H9 (cell line): Measurements from ENCODE around the gene MTMR3. TPM values are rescaled to one million over a fixed set of nuclear protein-coding genes. Genes with fewer than 3 reads are reported as not detected.

Source experiments
- DNase-seq: peaks from one replicate; pipeline ENCODE4 v3.0.0-alpha.2; 2017
- H2AFZ ChIP-seq: one replicate; pipeline ENCODE4 v1.6.1; 2013; ENCODE audit warnings: mild to moderate bottlenecking, low read length, control low read depth, moderate library complexity
- H2AK5ac ChIP-seq: 2 replicates; pipeline ENCODE4 v1.6.1; 2013; ENCODE audit warnings: low read length, control low read depth, mixed read lengths; ENCODE audit not compliant: insufficient read length
- H2BK120ac ChIP-seq: one replicate; pipeline ENCODE4 v1.6.1; 2013; ENCODE audit warnings: low read depth, mild to moderate bottlenecking, low read length, control low read depth, inconsistent platforms; ENCODE audit not compliant: poor library complexity, severe bottlenecking
- H2BK12ac ChIP-seq: 2 replicates; pipeline ENCODE4 v1.6.1; 2013; ENCODE audit warnings: low read length, control low read depth, mixed read lengths, low read depth; ENCODE audit not compliant: insufficient read length
- H2BK15ac ChIP-seq: 2 replicates; pipeline ENCODE4 v1.6.1; 2013; ENCODE audit warnings: low read depth, low read length, control low read depth
- H2BK20ac ChIP-seq: one replicate; pipeline ENCODE4 v1.6.1; 2013; ENCODE audit warnings: low read depth, mild to moderate bottlenecking, low read length, control low read depth, inconsistent platforms; ENCODE audit not compliant: poor library complexity, severe bottlenecking
- H2BK5ac ChIP-seq: 2 replicates; pipeline ENCODE4 v1.6.1; 2013; ENCODE audit warnings: low read length, control low read depth, mixed read lengths; ENCODE audit not compliant: insufficient read length
- H3K14ac ChIP-seq: 2 replicates; pipeline ENCODE4 v1.6.1; 2013; ENCODE audit warnings: low read length, control low read depth; ENCODE audit not compliant: insufficient read depth
- H3K18ac ChIP-seq: 2 replicates; pipeline ENCODE4 v1.6.1; 2013; ENCODE audit warnings: low read depth, mild to moderate bottlenecking, mixed read lengths, low read length, control low read depth; ENCODE audit not compliant: insufficient read length
- H3K23ac ChIP-seq: 2 replicates; pipeline ENCODE4 v1.6.1; 2013; ENCODE audit warnings: low read length, control low read depth, mixed read lengths, low read depth; ENCODE audit not compliant: insufficient read length
- H3K23me2 ChIP-seq: 2 replicates; pipeline ENCODE4 v1.6.1; 2013; ENCODE audit warnings: low read depth, mild to moderate bottlenecking, mixed read lengths, low read length, control low read depth; ENCODE audit not compliant: insufficient read length, poor library complexity, severe bottlenecking
- H3K27ac ChIP-seq: 2 replicates; pipeline ENCODE4 v1.5.1; 2013; ENCODE audit warnings: low read length, control low read depth, mixed read lengths, low read depth; ENCODE audit not compliant: insufficient read length
- H3K27me3 ChIP-seq: 2 replicates; pipeline ENCODE4 v1.6.1; 2013; ENCODE audit warnings: low read length, control low read depth, inconsistent platforms; ENCODE audit not compliant: insufficient read depth
- H3K4ac ChIP-seq: 2 replicates; pipeline ENCODE4 v1.6.1; 2013; ENCODE audit warnings: low read depth, mild to moderate bottlenecking, control low read depth, inconsistent platforms, low read length, moderate library complexity
- H3K4me1 ChIP-seq: 2 replicates; pipeline ENCODE4 v1.6.1; 2013; ENCODE audit warnings: low read length, control low read depth, inconsistent platforms; ENCODE audit not compliant: insufficient read depth
- H3K4me2 ChIP-seq: 2 replicates; pipeline ENCODE4 v1.6.1; 2013; ENCODE audit warnings: low read length, control low read depth, mixed read lengths; ENCODE audit not compliant: insufficient read length, insufficient read depth
- H3K56ac ChIP-seq: 2 replicates; pipeline ENCODE4 v1.6.1; 2013; ENCODE audit warnings: low read depth, mild to moderate bottlenecking, mixed read lengths, low read length, control low read depth; ENCODE audit not compliant: insufficient read length
- H3K79me1 ChIP-seq: 2 replicates; pipeline ENCODE4 v1.6.1; 2013; ENCODE audit warnings: low read depth, mild to moderate bottlenecking, moderate library complexity, low read length, control low read depth, inconsistent platforms; ENCODE audit not compliant: insufficient read depth, poor library complexity, severe bottlenecking
- H3K79me2 ChIP-seq: 2 replicates; pipeline ENCODE4 v1.6.1; 2013; ENCODE audit warnings: low read length, control low read depth, inconsistent platforms; ENCODE audit not compliant: insufficient read depth
- H3K9ac ChIP-seq: 2 replicates; pipeline ENCODE4 v1.6.1; 2013; ENCODE audit warnings: low read length, control low read depth, mixed read lengths; ENCODE audit not compliant: insufficient read length; ENCODE audit errors: extremely low read depth
- H3K9me3 ChIP-seq: one replicate; pipeline ENCODE4 v1.6.1; 2013; ENCODE audit warnings: low read depth, low read length, inconsistent platforms; ENCODE audit not compliant: control insufficient read depth
- H3T11ph ChIP-seq: one replicate; pipeline ENCODE4 v1.6.1; 2013; ENCODE audit warnings: mild to moderate bottlenecking, low read length, control low read depth, inconsistent platforms
- H4K20me1 ChIP-seq: one replicate; pipeline ENCODE4 v1.6.1; 2013; ENCODE audit not compliant: control insufficient read depth, insufficient read length, insufficient read depth
- H4K5ac ChIP-seq: 2 replicates; pipeline ENCODE4 v1.6.1; 2013; ENCODE audit warnings: low read depth, mild to moderate bottlenecking, mixed read lengths, low read length, control low read depth; ENCODE audit not compliant: insufficient read length
- H4K8ac ChIP-seq: replicated peaks from 2 replicates; pipeline ENCODE4 v1.6.1; 2013; ENCODE audit warnings: low read length, control low read depth, mixed read lengths, low read depth; ENCODE audit not compliant: insufficient read length
- H4K91ac ChIP-seq: 2 replicates; pipeline ENCODE4 v1.6.1; 2013; ENCODE audit warnings: low read depth, mild to moderate bottlenecking, moderate library complexity, mixed read lengths, low read length, control low read depth; ENCODE audit not compliant: insufficient read length
- H3K27ac Mint-ChIP-seq, 3 experiments: 2 replicates in 2 of 3; 3 replicates in 1 of 3; pipeline ENCODE4 v1.8.0; 2020 to 2021; ENCODE audit warnings: mixed read lengths in 3 of 3, mild to moderate bottlenecking in 1 of 3, moderate library complexity in 1 of 3
- H3K27me3 Mint-ChIP-seq: 2 replicates; pipeline ENCODE4 v1.8.0; 2021; ENCODE audit warnings: low read depth, mild to moderate bottlenecking, moderate library complexity, mixed read lengths
- H3K36me3 Mint-ChIP-seq, 3 experiments: 2 replicates in 2 of 3; 3 replicates in 1 of 3; pipeline ENCODE4 v1.8.0; 2020 to 2021; ENCODE audit warnings: low read depth in 3 of 3, mixed read lengths in 3 of 3; ENCODE audit not compliant: insufficient read depth in 1 of 3
- H3K4me1 Mint-ChIP-seq, 2 experiments: 2 replicates each; pipeline ENCODE4 v1.8.0; 2020; ENCODE audit warnings: mixed read lengths in 2 of 2
- H3K4me3 Mint-ChIP-seq, 2 experiments: 2 replicates in 1 of 2; 3 replicates in 1 of 2; pipeline ENCODE4 v1.8.0; 2020 to 2021; ENCODE audit warnings: mild to moderate bottlenecking in 2 of 2, mixed read lengths in 2 of 2, moderate library complexity in 1 of 2
- H3K9me3 Mint-ChIP-seq, 2 experiments: 2 replicates in 1 of 2; 3 replicates in 1 of 2; pipeline ENCODE4 v1.8.0; 2020; ENCODE audit warnings: mild to moderate bottlenecking in 2 of 2, mixed read lengths in 2 of 2, moderate library complexity in 1 of 2
- WGBS: extraction: QIAGEN DNeasy Blood & Tissue Kit; methylation state at CpG from one replicate; pipeline ENCODE4 v1.1.7; 2013; ENCODE audit warnings: missing lambda C conversion rate, low lambda C conversion rate, mixed read lengths; ENCODE audit not compliant: insufficient read length; ENCODE audit errors: extremely low coverage; 5-methylcytosine and 5-hydroxymethylcytosine counted together
- total RNA-seq: library from RNA; stranded (reverse); gene quantifications from 2 replicates; pipeline ENCODE4 v1.2.1, GENCODE V29; 2021
- TF ChIP-seq, protein P1 (sequence below): fragments of 200-600 bp; sonication (generic); conservative IDR thresholded peaks from 3 replicates; pipeline ENCODE4 v1.8.0; 2021; ENCODE audit warnings: antibody characterized with exemption, mild to moderate bottlenecking

The MTMR3 gene
- total RNA-seq, 1 experiment from 2014 or later: 19.8 TPM

GRCh38 chr22:29979777-29980321 lies 96.9 kb downstream of the MTMR3 start:
- Histone ChIP-seq H2BK20ac (no peak overlapping the region), H3T11ph (no peak overlapping the region), H4K20me1 (no peaks in the 10 kb centered on the region), H4K8ac (no peak overlapping the region), H3K4me1 (no peaks in the 10 kb centered on the region), H3K9me3 (no peaks in the 10 kb centered on the region), H3K9ac (no peak overlapping the region), H2AK5ac (no peak overlapping the region), H3K27me3 (no peaks in the 10 kb centered on the region), H3K18ac (no peak overlapping the region), H3K23me2 (no peaks in the 10 kb centered on the region), H4K91ac (no peak overlapping the region), H3K4ac (no peak overlapping the region), H4K5ac (no peak overlapping the region), H3K79me2 (no peaks in the 10 kb centered on the region), H2BK5ac (no peak overlapping the region), H3K14ac (no peak overlapping the region), H3K4me2 (no peak overlapping the region), H2BK12ac (no peak overlapping the region), H3K79me1 (no peaks in the 10 kb centered on the region), H2AFZ (no peak overlapping the region), H3K23ac (no peak overlapping the region), H3K56ac (no peak overlapping the region), H2BK15ac (no peak overlapping the region), H2BK120ac (no peak overlapping the region), H3K27ac (no peak overlapping the region)
- TF ChIP-seq, protein P1, sequence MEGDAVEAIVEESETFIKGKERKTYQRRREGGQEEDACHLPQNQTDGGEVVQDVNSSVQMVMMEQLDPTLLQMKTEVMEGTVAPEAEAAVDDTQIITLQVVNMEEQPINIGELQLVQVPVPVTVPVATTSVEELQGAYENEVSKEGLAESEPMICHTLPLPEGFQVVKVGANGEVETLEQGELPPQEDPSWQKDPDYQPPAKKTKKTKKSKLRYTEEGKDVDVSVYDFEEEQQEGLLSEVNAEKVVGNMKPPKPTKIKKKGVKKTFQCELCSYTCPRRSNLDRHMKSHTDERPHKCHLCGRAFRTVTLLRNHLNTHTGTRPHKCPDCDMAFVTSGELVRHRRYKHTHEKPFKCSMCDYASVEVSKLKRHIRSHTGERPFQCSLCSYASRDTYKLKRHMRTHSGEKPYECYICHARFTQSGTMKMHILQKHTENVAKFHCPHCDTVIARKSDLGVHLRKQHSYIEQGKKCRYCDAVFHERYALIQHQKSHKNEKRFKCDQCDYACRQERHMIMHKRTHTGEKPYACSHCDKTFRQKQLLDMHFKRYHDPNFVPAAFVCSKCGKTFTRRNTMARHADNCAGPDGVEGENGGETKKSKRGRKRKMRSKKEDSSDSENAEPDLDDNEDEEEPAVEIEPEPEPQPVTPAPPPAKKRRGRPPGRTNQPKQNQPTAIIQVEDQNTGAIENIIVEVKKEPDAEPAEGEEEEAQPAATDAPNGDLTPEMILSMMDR: no peak
- H3K9me3 Mint-ChIP-seq: no peaks in the 10 kb centered on the region
- DNase-seq: no peak
- no peaks in the 10 kb centered on the region; a peak in 2 of 4 replicates for H3K4me1 Mint-ChIP-seq
- no CpG with 5 or more reads among the region's 3 CpGs for WGBS
- no peak overlapping the region for H3K27ac Mint-ChIP-seq
- no peak overlapping the region for H3K4me3 Mint-ChIP-seq
- peaks cover 0 to 18% (median 13%) of the 10 kb centered on the region in 3 experiments; a peak in 5 of 7 replicates for H3K36me3 Mint-ChIP-seq
- H3K27me3 Mint-ChIP-seq: no peaks in the 10 kb centered on the region
